Measurements from ENCODE around the gene CILP2.

DNA sequence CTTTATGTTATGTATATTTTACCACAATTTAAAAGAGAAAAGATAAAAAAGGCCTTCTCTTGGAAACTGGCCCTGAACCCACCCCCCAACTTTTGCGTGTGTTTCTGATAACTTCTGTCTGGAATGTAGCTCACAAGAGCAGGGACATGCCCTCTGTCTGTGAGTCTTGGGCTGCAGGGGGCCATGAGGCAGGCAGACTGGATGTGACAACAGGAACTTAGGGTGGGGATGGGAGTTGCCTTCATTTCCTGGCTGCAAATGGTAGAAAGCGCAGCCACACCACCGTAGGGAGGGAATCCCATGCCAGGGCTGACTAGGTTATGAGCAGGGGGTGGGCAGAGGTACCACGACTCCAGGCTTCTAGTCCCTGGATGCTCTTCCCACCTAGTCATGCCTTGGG lies 21.9 kb downstream of the CILP2 start:
- no peak for TF ChIP-seq BCL11A (tag by site-specific recombination; IDR thresholded peaks at IDR 0.05; ENCODE audit: low read depth)
- TF ChIP-seq PRDM4 (tag by site-specific recombination; IDR thresholded peaks at IDR 0.05), result no peak
- TF ChIP-seq, protein P1, sequence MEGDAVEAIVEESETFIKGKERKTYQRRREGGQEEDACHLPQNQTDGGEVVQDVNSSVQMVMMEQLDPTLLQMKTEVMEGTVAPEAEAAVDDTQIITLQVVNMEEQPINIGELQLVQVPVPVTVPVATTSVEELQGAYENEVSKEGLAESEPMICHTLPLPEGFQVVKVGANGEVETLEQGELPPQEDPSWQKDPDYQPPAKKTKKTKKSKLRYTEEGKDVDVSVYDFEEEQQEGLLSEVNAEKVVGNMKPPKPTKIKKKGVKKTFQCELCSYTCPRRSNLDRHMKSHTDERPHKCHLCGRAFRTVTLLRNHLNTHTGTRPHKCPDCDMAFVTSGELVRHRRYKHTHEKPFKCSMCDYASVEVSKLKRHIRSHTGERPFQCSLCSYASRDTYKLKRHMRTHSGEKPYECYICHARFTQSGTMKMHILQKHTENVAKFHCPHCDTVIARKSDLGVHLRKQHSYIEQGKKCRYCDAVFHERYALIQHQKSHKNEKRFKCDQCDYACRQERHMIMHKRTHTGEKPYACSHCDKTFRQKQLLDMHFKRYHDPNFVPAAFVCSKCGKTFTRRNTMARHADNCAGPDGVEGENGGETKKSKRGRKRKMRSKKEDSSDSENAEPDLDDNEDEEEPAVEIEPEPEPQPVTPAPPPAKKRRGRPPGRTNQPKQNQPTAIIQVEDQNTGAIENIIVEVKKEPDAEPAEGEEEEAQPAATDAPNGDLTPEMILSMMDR (tag by site-specific recombination; IDR thresholded peaks at IDR 0.05), result no peak
- TF ChIP-seq ZNF518A (tag by site-specific recombination; conservative IDR thresholded peaks at IDR 0.05; ENCODE audit: low read depth), result no peak
- TF ChIP-seq, protein P2, sequence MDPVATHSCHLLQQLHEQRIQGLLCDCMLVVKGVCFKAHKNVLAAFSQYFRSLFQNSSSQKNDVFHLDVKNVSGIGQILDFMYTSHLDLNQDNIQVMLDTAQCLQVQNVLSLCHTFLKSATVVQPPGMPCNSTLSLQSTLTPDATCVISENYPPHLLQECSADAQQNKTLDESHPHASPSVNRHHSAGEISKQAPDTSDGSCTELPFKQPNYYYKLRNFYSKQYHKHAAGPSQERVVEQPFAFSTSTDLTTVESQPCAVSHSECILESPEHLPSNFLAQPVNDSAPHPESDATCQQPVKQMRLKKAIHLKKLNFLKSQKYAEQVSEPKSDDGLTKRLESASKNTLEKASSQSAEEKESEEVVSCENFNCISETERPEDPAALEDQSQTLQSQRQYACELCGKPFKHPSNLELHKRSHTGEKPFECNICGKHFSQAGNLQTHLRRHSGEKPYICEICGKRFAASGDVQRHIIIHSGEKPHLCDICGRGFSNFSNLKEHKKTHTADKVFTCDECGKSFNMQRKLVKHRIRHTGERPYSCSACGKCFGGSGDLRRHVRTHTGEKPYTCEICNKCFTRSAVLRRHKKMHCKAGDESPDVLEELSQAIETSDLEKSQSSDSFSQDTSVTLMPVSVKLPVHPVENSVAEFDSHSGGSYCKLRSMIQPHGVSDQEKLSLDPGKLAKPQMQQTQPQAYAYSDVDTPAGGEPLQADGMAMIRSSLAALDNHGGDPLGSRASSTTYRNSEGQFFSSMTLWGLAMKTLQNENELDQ (tag by site-specific recombination; IDR thresholded peaks at IDR 0.05; ENCODE audit: low read depth), result no peak
- no peak for TF ChIP-seq ZNF510 (tag by site-specific recombination; IDR thresholded peaks at IDR 0.05; ENCODE audit: insufficient replicate concordance)
- TF ChIP-seq ZNF426 (tag by site-specific recombination; IDR thresholded peaks at IDR 0.05), result no peak
- TF ChIP-seq FEZF1 (tag by site-specific recombination; IDR thresholded peaks at IDR 0.05), result no peak
